Measurements from ENCODE around the gene OVAAL. TPM values are rescaled to one million over a fixed set of nuclear protein-coding genes. Genes with fewer than 3 reads are reported as not detected.

The OVAAL gene
- total and polyA plus RNA-seq, 9 of the 15 experiments (the other 6 are each of a cell fraction or from before 2014, with no cell fraction given): 0.04 to 0.18 (median 0.08) TPM; not detected in 4

GRCh38 chr1:180571832-180572636 lies 13.3 kb downstream of the OVAAL start:
- Histone ChIP-seq H3K79me2 (ENCODE audit: control insufficient read depth, insufficient read depth, low read length) (no peaks in the 10 kb centered on the region), H2AFZ (ENCODE audit: low read depth, low read length) (peak overlapping the region; percentile 83), H4K20me1 (replicated peaks; ENCODE audit: control insufficient read depth, insufficient read depth, low read length) (no peaks in the 10 kb centered on the region), H3K27me3 (ENCODE audit: control insufficient read depth in 2 of 2, insufficient read depth in 2 of 2, low read length in 2 of 2) (no peaks in the 10 kb centered on the region), H3K4me1 (replicated peaks in 1 of 2; ENCODE audit: control insufficient read depth in 2 of 2, insufficient read depth in 2 of 2, low read length in 2 of 2) (peaks cover 0 to 29% of the 10 kb centered on the region in 2 experiments; a peak in 4 of 5 replicates), H3K9me1 (ENCODE audit: control insufficient read depth, insufficient read depth, low read length) (no peaks in the 10 kb centered on the region), H3K4me2 (ENCODE audit: insufficient read depth, low read length) (peak overlapping the region; percentile 29; the same call in 1 of the 2 replicates), H3K9ac (ENCODE audit: insufficient read depth in 1 of 2, low read depth in 2 of 2, low read length in 2 of 2) (no peak overlapping the region), H3K36me3 (ENCODE audit: control insufficient read depth, insufficient read depth, low read length) (no peaks in the 10 kb centered on the region), H3K9me3 (replicated peaks; ENCODE audit: control insufficient read depth, insufficient read depth, low read depth, low read length) (no peaks in the 10 kb centered on the region), H3K4me3 (no peak overlapping the region), H3K27ac (ENCODE audit: extremely low read depth, low read depth, low read length) (peak overlapping the region; percentile 17; the same call in 2 of the 3 replicates)
- 53% methylated on average over 10 of the region's 10 CpGs for WGBS (ENCODE audit: insufficient coverage, low coverage, missing lambda C conversion rate)
- peak in 2 of 4 experiments; percentile 23 to 51 for DNase-seq (ENCODE audit: extremely low read depth in 1 of 4, low spot score in 3 of 4)
- ChIA-PET POLR2A (interaction anchor here (0.6 to 1.4 kb wide), 6 partner anchors 8 to 423 kb away, joined by 3 to 5 read pairs (median 4); no protein-coding TSS in a partner anchor), CTCF (ENCODE audit: low intra/inter-chr PET ratio) (no interaction called here)
- no peak for FAIRE-seq
- no TSS peak for BruUV-seq (replicated peaks)
- in situ Hi-C loops (cut with MboI): no loop called here
- intact Hi-C loops (cut with micrococcal nuclease): no loop called here
- ATAC-seq: peak; percentile 69
- TF ChIP-seq EHMT2 (IDR thresholded peaks at IDR 0.05) (peak; percentile 81), ZBTB17 (CRISPR knock-in tag; IDR thresholded peaks at IDR 0.05) (peak; percentile 42; the same call in 1 of the 2 replicates), FOSL1 (tag; conservative IDR thresholded peaks at IDR 0.05) (peak; percentile 100), ATF3 (IDR thresholded peaks at IDR 0.05) (peak; percentile 92), ATF3 (CRISPR knock-in tag; conservative IDR thresholded peaks at IDR 0.05) (no peak), PRDM10 (IDR thresholded peaks at IDR 0.05; ENCODE audit: partially characterized antibody) (peak; percentile 70)
